Aorta (tissue), 5 donors: ENCODE measurements around the gene NXPE1. TPM values are rescaled to one million over a fixed set of nuclear protein-coding genes. Genes with fewer than 3 reads are reported as not detected.

Source experiments
- ATAC-seq: fragments of 200-7000 bp; cut with Tn5 transposase; one replicate; pipeline ENCODE4 v1.9.1; 2022; ENCODE audit warnings: moderate library complexity; ENCODE audit not compliant: low FRiP score
- DNase-seq, 2 donors: peaks; one replicate each; pipeline ENCODE4 v3.0.0-alpha.2; 2020
- H3K27ac ChIP-seq, 2 donors: one replicate each; pipeline ENCODE4 v1.5.1; 2013; ENCODE audit warnings: low read length in 2 of 2, mild to moderate bottlenecking in 2 of 2, moderate library complexity in 2 of 2, control low read depth in 1 of 2, inconsistent platforms in 1 of 2, low read depth in 1 of 2
- H3K27me3 ChIP-seq, 2 donors: one replicate each; pipeline ENCODE4 v1.6.1; 2013; ENCODE audit warnings: control low read depth in 1 of 2, low read length in 1 of 2, mild to moderate bottlenecking in 1 of 2, moderate library complexity in 1 of 2; ENCODE audit not compliant: insufficient read depth in 2 of 2, control insufficient read depth in 1 of 2
- H3K36me3 ChIP-seq, 2 donors: one replicate each; pipeline ENCODE4 v1.6.1; 2013; ENCODE audit warnings: control low read depth in 1 of 2, low read length in 1 of 2, mild to moderate bottlenecking in 1 of 2; ENCODE audit not compliant: insufficient read depth in 2 of 2, control insufficient read depth in 1 of 2
- H3K4me1 ChIP-seq, 2 donors: one replicate each; pipeline ENCODE4 v1.6.1; 2013; ENCODE audit warnings: low read length in 2 of 2, control low read depth in 1 of 2, mild to moderate bottlenecking in 1 of 2, moderate library complexity in 1 of 2; ENCODE audit not compliant: insufficient read depth in 2 of 2, control insufficient read depth in 1 of 2
- H3K4me3 ChIP-seq, 2 donors: one replicate each; pipeline ENCODE4 v1.5.1; 2013; ENCODE audit warnings: low read length in 2 of 2, control low read depth in 1 of 2, mild to moderate bottlenecking in 1 of 2
- H3K9me3 ChIP-seq: one replicate; pipeline ENCODE4 v1.6.1; 2013; ENCODE audit warnings: mild to moderate bottlenecking, low read length; ENCODE audit not compliant: control insufficient read depth
- WGBS, 2 donors: extraction: QIAGEN DNeasy Blood & Tissue Kit; methylation state at CpG; one replicate each; pipeline ENCODE4 v1.1.7; 2013; 5-methylcytosine and 5-hydroxymethylcytosine counted together
- intact Hi-C, 2 donors: fragments of 100-400 bp; cut with DNase I; formaldehyde crosslinking; loops; one replicate each; pipeline versions ENCODE4 v1.14.2 to v1.15.0; 2022
- polyA plus RNA-seq, 2 donors: library from polyadenylated mRNA; stranded (reverse); fragments of 200-250 nt; gene quantifications; one replicate each; pipeline ENCODE4 v1.2.3, GENCODE V29; 2013
- total RNA-seq, 2 donors: library from RNA; stranded (reverse); fragmentation: NEBNext Ultra II Directional; extraction: Animal tissue kit (Norgen Biotek cat#: 25700); gene quantifications; one replicate each; pipeline ENCODE4 v1.2.1, GENCODE V29; 2021
- donor health status: healthy with polysubstance abuse.
- donor health status: Bipolar disorder and iron deficiency.
- donor health status: DM: no; HTN: no; CAD: no.
- donor health status: DM: no; HTN: no; CAD: no.
- donor health status: DM: yes; HTN: yes; CAD: no.

NXPE1 gene
- total and polyA plus RNA-seq, 4 donors, result 0.15 to 6.3 TPM; not detected in 2

GRCh38 chr11:114479331-114479730, 80.3 kb downstream of the NXPE1 start:
- Histone ChIP-seq H3K4me3 (no peak overlapping the region), H3K36me3 (no peaks in the 10 kb centered on the region), H3K4me1 (no peaks in the 10 kb centered on the region), H3K9me3 (no peaks in the 10 kb centered on the region), H3K27me3 (no peaks in the 10 kb centered on the region), H3K27ac (no peak overlapping the region)
- intact Hi-C loops, result no loop called here
- ATAC-seq (no peak), DNase-seq (no peak)
- WGBS, 2 donors, result 82 to 97% methylated on average over 1 of the region's 1 CpG

GRCh38 chr11:114478768-114479167, 80.9 kb downstream of the NXPE1 start:
- Histone ChIP-seq H3K36me3 (no peaks in the 10 kb centered on the region), H3K4me3 (no peak overlapping the region), H3K4me1 (no peaks in the 10 kb centered on the region), H3K27me3 (no peaks in the 10 kb centered on the region), H3K27ac (no peak overlapping the region), H3K9me3 (no peaks in the 10 kb centered on the region)
- intact Hi-C loops, result no loop called here
- ATAC-seq (no peak), DNase-seq (no peak)
- WGBS, 2 donors, result 54 to 55% methylated on average over 4 of the region's 4 CpGs

- H3K36me3 ChIP-seq, result no peaks in the 10 kb centered on the region
- intact Hi-C loops, result no loop called here
- DNase-seq (no peak), ATAC-seq (no peak)
- no peak overlapping the region for H3K4me3 ChIP-seq
- 20 to 23% methylated on average over 2 of the region's 2 CpGs for WGBS, 2 donors
- no peaks in the 10 kb centered on the region for H3K9me3 ChIP-seq
- H3K27me3 ChIP-seq, result no peaks in the 10 kb centered on the region
- no peak overlapping the region for H3K27ac ChIP-seq
- no peaks in the 10 kb centered on the region for H3K4me1 ChIP-seq
Observed at GRCh38 chr11:114478001-114478410, 81.7 kb downstream of the NXPE1 start.

GRCh38 chr11:114472661-114473060, 87.0 kb downstream of the NXPE1 start:
- H3K4me1 ChIP-seq, result no peaks in the 10 kb centered on the region
- H3K27me3 ChIP-seq, result no peaks in the 10 kb centered on the region
- peaks cover 1% of the 10 kb centered on the region for H3K9me3 ChIP-seq
- no peak for DNase-seq
- intact Hi-C loops, result no loop called here
- ATAC-seq, result no peak
- no peak overlapping the region for H3K27ac ChIP-seq
- no peak overlapping the region for H3K4me3 ChIP-seq
- WGBS, 2 donors, result 87 to 90% methylated on average over 2 of the region's 2 CpGs
- H3K36me3 ChIP-seq, result peaks cover 0 to 2% of the 10 kb centered on the region in 2 donors

Other genes with a start within 250 kb of the NXPE1 start
- 1 to 10 TPM; 4.4 to 4.9 TPM for gene C11orf71, start 159.4 kb downstream of the NXPE1 start, total RNA-seq
- gene C11orf71, start 159.4 kb downstream of the NXPE1 start, polyA plus RNA-seq, result 1 to 10 TPM; 4.4 to 6.1 TPM
- 10 to 100 TPM; 37.1 to 37.9 TPM for gene RBM7, start 159.2 kb downstream of the NXPE1 start, total RNA-seq
- gene RBM7, start 159.2 kb downstream of the NXPE1 start, polyA plus RNA-seq, result 10 to 100 TPM; 19.9 to 22.3 TPM
- gene REXO2, start 120.4 kb downstream of the NXPE1 start, total RNA-seq, result 100 to 1,000 TPM; 103 to 109 TPM
- gene REXO2, start 120.4 kb downstream of the NXPE1 start, polyA plus RNA-seq, result 100 to 1,000 TPM in 1 of 2 donors, 10 to 100 TPM in 1; 96.3 to 105 TPM
- under 1 TPM in 1 of 2 donors, not detected in 1; 0.33 TPM for gene NXPE4, start 35.9 kb upstream of the NXPE1 start, total RNA-seq
- 1 to 10 TPM in 1 of 2 donors, not detected in 1; 1.9 TPM for gene NXPE4, start 35.9 kb upstream of the NXPE1 start, polyA plus RNA-seq
- gene NXPE2, start 118.6 kb upstream of the NXPE1 start, total RNA-seq, result under 1 TPM; 0.19 to 0.99 TPM
- not detected for gene NXPE2, start 118.6 kb upstream of the NXPE1 start, polyA plus RNA-seq